H1 (cell line): ENCODE measurements around the gene REPIN1.

Source experiments
- BACH1 ChIP-seq: IDR thresholded peaks from 2 replicates; pipeline ENCODE4 v1.6.1; 2012; ENCODE audit warnings: low read length, improper control_type of control experiment
- CTCF ChIP-seq, 3 experiments: IDR thresholded peaks; 1 replicate in 2 of 3; 2 replicates in 1 of 3; pipeline versions ENCODE4 v1.5.1 to v1.6.1; 2011; ENCODE audit warnings: low read length in 3 of 3, mild to moderate bottlenecking in 3 of 3, inconsistent platforms in 2 of 3, low read depth in 1 of 3, moderate library complexity in 1 of 3; ENCODE audit not compliant: insufficient read depth in 1 of 3; ENCODE audit errors: control extremely low read depth in 1 of 3
- GABPA ChIP-seq: IDR thresholded peaks from 2 replicates; pipeline ENCODE4 v1.6.1; 2011; ENCODE audit warnings: mild to moderate bottlenecking, low read length, moderate library complexity, borderline replicate concordance; ENCODE audit not compliant: insufficient read depth
- MAX ChIP-seq: IDR thresholded peaks from 2 replicates; pipeline ENCODE4 v1.6.1; 2012; ENCODE audit warnings: inconsistent platforms
- NANOG ChIP-seq: IDR thresholded peaks from 2 replicates; pipeline ENCODE4 v1.6.1; 2011; ENCODE audit warnings: low read length, low read depth, mild to moderate bottlenecking, inconsistent platforms; ENCODE audit not compliant: insufficient read depth, poor library complexity, severe bottlenecking
- POLR2A ChIP-seq, 2 experiments: IDR thresholded peaks; 1 replicate in 1 of 2; 2 replicates in 1 of 2; pipeline ENCODE4 v1.6.1; 2011; ENCODE audit warnings: low read depth in 2 of 2, low read length in 2 of 2, mild to moderate bottlenecking in 2 of 2; ENCODE audit errors: control extremely low read depth in 1 of 2
- POLR2AphosphoS5 ChIP-seq: IDR thresholded peaks from 2 replicates; pipeline ENCODE4 v1.6.1; 2011; ENCODE audit warnings: low read depth, low read length
- TAF1 ChIP-seq: IDR thresholded peaks from 2 replicates; pipeline ENCODE4 v1.6.1; 2011; ENCODE audit warnings: mild to moderate bottlenecking, low read depth, low read length

DNA sequence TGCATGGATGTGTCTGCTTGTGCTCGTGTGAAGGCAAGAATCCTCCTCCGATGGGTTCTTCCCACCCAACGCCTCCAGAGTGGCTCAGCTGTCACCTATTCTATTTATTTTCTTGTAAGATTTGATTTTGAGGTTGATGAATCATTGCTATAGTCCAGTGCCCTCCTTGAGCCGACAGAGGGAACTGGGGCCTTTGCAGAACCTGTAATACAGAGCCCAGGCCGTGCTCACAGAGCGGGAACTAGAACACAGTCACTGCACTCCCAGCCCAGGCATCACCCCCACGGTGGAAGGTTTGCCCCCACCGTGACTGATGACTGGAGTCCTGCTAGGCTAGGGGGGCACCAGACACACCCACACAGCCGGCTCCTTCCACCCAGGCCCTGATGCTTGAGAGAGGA lies 29.2 kb upstream of the REPIN1 start:
- no peak for TF ChIP-seq NANOG
- TF ChIP-seq CTCF (IDR thresholded peaks at IDR 0.05; ENCODE audit: control extremely low read depth in 1 of 3, insufficient read depth in 1 of 3, low read depth in 1 of 3, low read length in 3 of 3) = no peak
- TF ChIP-seq POLR2A (IDR thresholded peaks at IDR 0.05; ENCODE audit: control extremely low read depth in 1 of 2, low read depth in 2 of 2, low read length in 2 of 2) = no peak
- no peak for TF ChIP-seq POLR2AphosphoS5
- TF ChIP-seq MAX = no peak
- no peak for TF ChIP-seq TAF1
- no peak for TF ChIP-seq GABPA
- TF ChIP-seq BACH1 = no peak
